Neural crest cell (in vitro differentiated cells): ENCODE data around the gene ZNF548. TPM values are rescaled to one million over a fixed set of nuclear protein-coding genes. Genes with fewer than 3 reads are reported as not detected.

Source experiments
- DNase-seq: peaks from one replicate; pipeline ENCODE4 v3.0.0; 2021; ENCODE audit warnings: low read depth, mixed read lengths, low spot score
- H3K27ac Mint-ChIP-seq: one replicate; pipeline ENCODE4 v1.8.0; 2021; ENCODE audit warnings: mild to moderate bottlenecking, mixed read lengths; ENCODE audit not compliant: unreplicated experiment
- H3K27me3 Mint-ChIP-seq: 2 replicates; pipeline ENCODE4 v1.8.0; 2021; ENCODE audit warnings: low read depth, mild to moderate bottlenecking, mixed read lengths
- H3K36me3 Mint-ChIP-seq: 2 replicates; pipeline ENCODE4 v1.8.0; 2021; ENCODE audit warnings: low read depth, mild to moderate bottlenecking, mixed read lengths
- H3K4me1 Mint-ChIP-seq: 2 replicates; pipeline ENCODE4 v1.8.0; 2021; ENCODE audit warnings: mixed read lengths
- H3K4me3 Mint-ChIP-seq: one replicate; pipeline ENCODE4 v1.8.0; 2021; ENCODE audit warnings: mild to moderate bottlenecking, mixed read lengths
- H3K9me3 Mint-ChIP-seq: 2 replicates; pipeline ENCODE4 v1.8.0; 2021; ENCODE audit warnings: mixed read lengths
- CTCF ChIP-seq: fragments of 200-600 bp; sonication (generic); conservative IDR thresholded peaks from 2 replicates; pipeline ENCODE4 v1.5.0; 2021; ENCODE audit warnings: antibody characterized with exemption, mild to moderate bottlenecking
- total RNA-seq: library from RNA; stranded (reverse); gene quantifications from 2 replicates; pipeline ENCODE4 v1.2.1, GENCODE V29; 2021

The ZNF548 gene
- total RNA-seq, 1 donor from 2014 or later: 22.1 TPM

DNA sequence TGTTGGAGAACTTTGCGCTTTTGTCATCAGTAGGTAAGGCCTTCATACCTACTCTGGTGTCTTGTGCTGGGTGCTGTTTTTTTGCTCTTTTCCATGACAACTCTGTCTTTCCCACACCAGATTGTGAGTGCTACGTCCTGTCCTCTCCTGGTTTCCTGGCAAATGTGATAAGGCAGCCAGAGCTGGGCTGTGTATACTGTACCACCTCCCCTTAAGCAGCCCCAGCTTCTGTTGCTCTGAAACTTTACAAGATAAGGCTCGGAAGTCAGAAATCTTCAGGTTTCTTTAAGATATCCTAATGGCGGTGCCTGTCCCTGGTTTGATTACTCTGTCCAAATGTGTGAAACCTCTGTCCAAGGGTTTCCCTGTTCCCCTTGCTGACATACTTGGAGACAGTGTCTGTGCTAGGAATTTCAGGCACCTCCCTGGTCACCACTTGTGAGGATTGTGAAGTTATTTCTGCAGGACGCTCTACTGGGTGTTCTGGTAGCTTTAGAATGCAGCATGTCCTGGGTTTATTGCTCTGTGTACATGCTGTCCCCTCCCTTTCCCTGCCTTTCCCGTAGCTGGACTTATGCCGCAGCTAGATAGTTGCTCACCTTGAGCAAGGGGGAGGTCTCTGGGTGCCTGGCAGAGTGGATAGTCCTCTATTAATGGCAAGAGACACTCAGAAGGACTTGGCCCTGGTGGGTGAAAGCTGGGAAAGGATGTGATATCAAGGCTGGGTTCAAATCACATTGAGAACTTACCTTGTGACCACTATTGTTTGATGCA is 52.5 kb downstream of the ZNF548 start:
- Mint-ChIP-seq H3K4me1 (peaks cover 6% of the 10 kb centered on the region), H3K27ac (no peak overlapping the region), H3K4me3 (peak overlapping the region; percentile 24), H3K36me3 (peaks cover 69% of the 10 kb centered on the region), H3K9me3 (peaks cover 9% of the 10 kb centered on the region), H3K27me3 (no peaks in the 10 kb centered on the region)
- no peak for DNase-seq
- no peak for TF ChIP-seq CTCF

DNA sequence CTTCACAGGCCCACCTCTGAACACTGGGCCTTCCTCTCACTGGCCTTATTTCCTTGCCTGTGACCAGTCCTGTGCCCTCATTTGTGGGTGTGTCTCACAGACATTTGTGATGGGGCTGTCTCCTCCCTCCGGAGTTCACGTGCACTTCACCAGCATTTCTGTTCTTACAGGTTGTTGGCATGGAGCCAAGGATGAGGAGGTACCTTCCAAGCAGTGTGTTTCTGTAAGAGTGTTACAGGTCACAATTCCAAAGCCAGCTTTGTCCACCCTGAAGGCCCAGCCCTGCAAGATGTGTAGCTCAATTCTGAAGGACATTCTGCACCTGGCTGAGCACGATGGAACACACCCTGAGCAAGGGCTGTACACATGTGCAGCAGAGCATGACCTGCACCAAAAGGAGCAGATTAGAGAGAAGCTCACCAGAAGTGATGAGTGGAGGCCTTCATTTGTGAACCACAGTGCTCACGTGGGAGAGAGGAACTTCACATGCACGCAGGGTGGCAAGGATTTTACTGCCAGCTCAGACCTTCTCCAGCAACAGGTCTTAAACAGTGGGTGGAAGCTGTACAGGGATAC is 53.6 kb downstream of the ZNF548 start:
- peaks cover 69% of the 10 kb centered on the region for H3K36me3 Mint-ChIP-seq
- no peak for DNase-seq
- H3K27ac Mint-ChIP-seq: no peak overlapping the region
- TF ChIP-seq CTCF: no peak
- H3K9me3 Mint-ChIP-seq: peaks cover 9% of the 10 kb centered on the region
- H3K4me1 Mint-ChIP-seq: peaks cover 6% of the 10 kb centered on the region
- H3K4me3 Mint-ChIP-seq: no peak overlapping the region
- no peaks in the 10 kb centered on the region for H3K27me3 Mint-ChIP-seq

DNA sequence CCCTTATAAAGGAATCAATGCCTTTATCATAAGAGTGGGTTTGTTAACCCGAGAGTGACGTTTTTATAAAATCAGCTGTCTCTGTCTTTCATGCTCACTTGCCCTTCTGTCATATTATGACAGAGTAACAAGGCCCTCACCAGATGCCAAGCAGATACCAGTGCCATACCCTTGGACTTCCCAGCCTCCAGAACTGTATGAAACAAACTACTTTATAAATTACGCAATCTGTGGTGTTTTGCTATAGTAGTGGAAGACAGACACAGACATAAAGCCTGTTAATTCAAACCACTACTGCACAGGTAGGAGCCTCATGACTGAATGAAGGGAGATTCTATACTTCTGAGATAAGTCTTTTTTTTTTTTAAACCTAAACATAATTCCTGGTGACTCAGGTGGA is 62.7 kb downstream of the ZNF548 start:
- Mint-ChIP-seq H3K9me3 (peaks cover 15% of the 10 kb centered on the region), H3K4me3 (no peak overlapping the region), H3K27ac (no peak overlapping the region), H3K4me1 (no peaks in the 10 kb centered on the region), H3K27me3 (no peaks in the 10 kb centered on the region), H3K36me3 (peaks cover 38% of the 10 kb centered on the region)
- no peak for TF ChIP-seq CTCF
- no peak for DNase-seq

Other genes with a start within 250 kb of the ZNF548 start
- gene ZIM3, start 244.7 kb upstream of the ZNF548 start, total RNA-seq: not detected in 2 replicates
- gene DUXA, start 222.4 kb upstream of the ZNF548 start, total RNA-seq: not detected in 2 replicates
- 34.0 and 35.9 TPM in 2 replicates for gene ZNF264, start 198.4 kb upstream of the ZNF548 start, total RNA-seq
- 0.80 and 0.89 TPM in 2 replicates for gene AURKC, start 158.8 kb upstream of the ZNF548 start, total RNA-seq
- gene ZNF805, start 149.2 kb upstream of the ZNF548 start, total RNA-seq: 15.5 and 16.1 TPM in 2 replicates
- gene ZNF460, start 109.4 kb upstream of the ZNF548 start, total RNA-seq: 58.5 and 59.1 TPM in 2 replicates
- gene ZNF543, start 69.4 kb upstream of the ZNF548 start, total RNA-seq: 9.1 and 10.1 TPM in 2 replicates
- 10.9 and 11.3 TPM in 2 replicates for gene ZNF304, start 38.6 kb upstream of the ZNF548 start, total RNA-seq
- gene TRAPPC2B, start 26.3 kb upstream of the ZNF548 start, total RNA-seq: 10.3 and 13.3 TPM in 2 replicates
- 5.2 and 8.7 TPM in 2 replicates for gene ZNF547, start 26.3 kb upstream of the ZNF548 start, total RNA-seq
- 9.2 and 11.3 TPM in 2 replicates for gene ZNF17, start 21.3 kb downstream of the ZNF548 start, total RNA-seq
- gene ZNF749, start 45.5 kb downstream of the ZNF548 start, total RNA-seq: 26.1 and 26.3 TPM in 2 replicates
- 0.72 and 0.82 TPM in 2 replicates for gene VN1R1, start 67.3 kb downstream of the ZNF548 start, total RNA-seq
- 14.6 and 14.9 TPM in 2 replicates for gene ZNF772, start 87.7 kb downstream of the ZNF548 start, total RNA-seq
- gene ZNF419, start 97.9 kb downstream of the ZNF548 start, total RNA-seq: 17.0 and 17.2 TPM in 2 replicates
- 8.9 and 11.3 TPM in 2 replicates for gene ZNF773, start 110.1 kb downstream of the ZNF548 start, total RNA-seq
- gene ZNF549, start 137.5 kb downstream of the ZNF548 start, total RNA-seq: 10.3 and 10.6 TPM in 2 replicates
- 10.4 and 13.1 TPM in 2 replicates for gene ZNF550, start 170.0 kb downstream of the ZNF548 start, total RNA-seq
- 8.8 and 10.1 TPM in 2 replicates for gene ZNF416, start 189.1 kb downstream of the ZNF548 start, total RNA-seq
- 27.6 and 29.1 TPM in 2 replicates for gene ZIK1, start 194.3 kb downstream of the ZNF548 start, total RNA-seq
- 8.5 and 8.7 TPM in 2 replicates for gene ZNF530, start 210.0 kb downstream of the ZNF548 start, total RNA-seq
- 31.7 and 32.1 TPM in 2 replicates for gene ZNF134, start 224.4 kb downstream of the ZNF548 start, total RNA-seq
- gene ZNF211, start 243.3 kb downstream of the ZNF548 start, total RNA-seq: 22.9 and 23.4 TPM in 2 replicates